HEK293 (cell line): ENCODE data around the gene EVA1B.

Experiments
- GLI4 ChIP-seq: fragments of 450-650 bp; formaldehyde crosslinking; IDR thresholded peaks from 2 replicates; pipeline ENCODE4 v1.5.1; 2016; ENCODE audit warnings: missing biosample characterization, missing genetic modification characterization
- GLIS2 ChIP-seq: fragments of 450-650 bp; formaldehyde crosslinking; IDR thresholded peaks from 2 replicates; pipeline ENCODE4 v1.5.1; 2016; ENCODE audit warnings: missing biosample characterization, missing genetic modification characterization
- HOXA7 ChIP-seq: sonication (generic); formaldehyde crosslinking; IDR thresholded peaks from 2 replicates; pipeline ENCODE4 v1.8.1; 2022; ENCODE audit warnings: missing genetic modification reagents, borderline replicate concordance
- HOXC10 ChIP-seq: sonication (generic); formaldehyde crosslinking; IDR thresholded peaks from 2 replicates; pipeline ENCODE4 v1.8.1; 2023; ENCODE audit warnings: mild to moderate bottlenecking, missing genetic modification reagents
- PRDM1 ChIP-seq: fragments of 450-650 bp; formaldehyde crosslinking; IDR thresholded peaks from 2 replicates; pipeline ENCODE4; 2016; ENCODE audit warnings: missing biosample characterization, missing genetic modification characterization
- SP3 ChIP-seq: fragments of 450-650 bp; formaldehyde crosslinking; IDR thresholded peaks from 2 replicates; pipeline ENCODE4 v1.5.1; 2016; ENCODE audit warnings: missing biosample characterization, missing genetic modification characterization
- ZFP41 ChIP-seq: fragments of 450-650 bp; formaldehyde crosslinking; IDR thresholded peaks from 2 replicates; pipeline ENCODE4 v1.5.1; 2016; ENCODE audit warnings: missing biosample characterization, missing genetic modification characterization, borderline replicate concordance
- ZFP69B ChIP-seq: fragments of 450-650 bp; formaldehyde crosslinking; IDR thresholded peaks from 2 replicates; pipeline ENCODE4 v1.5.1; 2016; ENCODE audit warnings: missing biosample characterization, missing genetic modification characterization
- ZNF133 ChIP-seq: fragments of 450-650 bp; formaldehyde crosslinking; IDR thresholded peaks from 2 replicates; pipeline ENCODE4 v1.5.1; 2016; ENCODE audit warnings: missing biosample characterization, missing genetic modification characterization
- ZNF155 ChIP-seq: fragments of 450-650 bp; formaldehyde crosslinking; IDR thresholded peaks from 2 replicates; pipeline ENCODE4 v1.5.1; 2016; ENCODE audit warnings: missing biosample characterization, missing genetic modification characterization
- ZNF174 ChIP-seq: fragments of 450-650 bp; formaldehyde crosslinking; IDR thresholded peaks from 2 replicates; pipeline ENCODE4 v1.5.0; 2017; ENCODE audit warnings: missing biosample characterization, mild to moderate bottlenecking, missing genetic modification characterization
- ZNF211 ChIP-seq: fragments of 450-650 bp; formaldehyde crosslinking; IDR thresholded peaks from 2 replicates; pipeline ENCODE4 v1.5.1; 2016; ENCODE audit warnings: low read depth, missing biosample characterization, missing genetic modification characterization
- ZNF214 ChIP-seq: fragments of 450-650 bp; formaldehyde crosslinking; IDR thresholded peaks from 2 replicates; pipeline ENCODE4 v1.5.1; 2017; ENCODE audit warnings: missing biosample characterization, mild to moderate bottlenecking, missing genetic modification characterization, borderline replicate concordance
- ZNF394 ChIP-seq: fragments of 450-650 bp; formaldehyde crosslinking; IDR thresholded peaks from 2 replicates; pipeline ENCODE4 v1.5.1; 2016; ENCODE audit warnings: missing biosample characterization, missing genetic modification characterization, mild to moderate bottlenecking, moderate library complexity, borderline replicate concordance
- ZNF404 ChIP-seq: fragments of 450-650 bp; formaldehyde crosslinking; IDR thresholded peaks from 2 replicates; pipeline ENCODE4 v1.5.1; 2017; ENCODE audit warnings: missing biosample characterization, missing genetic modification characterization
- ZNF473 ChIP-seq: fragments of 450-650 bp; formaldehyde crosslinking; IDR thresholded peaks from 2 replicates; pipeline ENCODE4 v1.5.1; 2017; ENCODE audit warnings: missing biosample characterization, missing genetic modification characterization
- ZNF621 ChIP-seq: fragments of 450-650 bp; formaldehyde crosslinking; IDR thresholded peaks from 2 replicates; pipeline ENCODE4 v1.5.1; 2017; ENCODE audit warnings: missing biosample characterization, missing genetic modification characterization
- ZNF626 ChIP-seq: fragments of 450-650 bp; sonication (Bioruptor Pico); formaldehyde crosslinking; IDR thresholded peaks from 2 replicates; pipeline ENCODE4 v1.5.1; 2018; ENCODE audit warnings: missing biosample characterization, missing genetic modification characterization, inconsistent platforms
- ZNF654 ChIP-seq: fragments of 450-650 bp; formaldehyde crosslinking; IDR thresholded peaks from 2 replicates; pipeline ENCODE4 v1.5.1; 2016; ENCODE audit warnings: low read depth, missing biosample characterization, missing genetic modification characterization
- ZNF701 ChIP-seq: fragments of 450-650 bp; formaldehyde crosslinking; IDR thresholded peaks from 2 replicates; pipeline ENCODE4 v1.5.1; 2016; ENCODE audit warnings: missing biosample characterization, missing genetic modification characterization
- ZNF747 ChIP-seq: fragments of 450-650 bp; formaldehyde crosslinking; IDR thresholded peaks from 2 replicates; pipeline ENCODE4 v1.5.1; 2016; ENCODE audit warnings: missing biosample characterization, missing genetic modification characterization
- ZSCAN16 ChIP-seq: fragments of 450-650 bp; formaldehyde crosslinking; IDR thresholded peaks from 2 replicates; pipeline ENCODE4 v1.5.1; 2016; ENCODE audit warnings: missing biosample characterization, missing genetic modification characterization
- ZSCAN30 ChIP-seq: fragments of 450-650 bp; IDR thresholded peaks from 2 replicates; pipeline ENCODE4 v1.5.1; 2018; ENCODE audit warnings: missing biosample characterization, mild to moderate bottlenecking, missing genetic modification characterization, moderate library complexity
- TF ChIP-seq, protein P1 (sequence below): sonication (generic); formaldehyde crosslinking; IDR thresholded peaks from 2 replicates; pipeline ENCODE4 v1.8.1; 2022; ENCODE audit warnings: mild to moderate bottlenecking, moderate library complexity, missing genetic modification reagents
- TF ChIP-seq, protein P2 (sequence below): fragments of 450-650 bp; formaldehyde crosslinking; IDR thresholded peaks from 2 replicates; pipeline ENCODE4 v1.5.1; 2016; ENCODE audit warnings: missing biosample characterization, missing genetic modification characterization
- TF ChIP-seq, protein P3 (sequence below): fragments of 450-650 bp; formaldehyde crosslinking; IDR thresholded peaks from 2 replicates; pipeline ENCODE4 v1.5.1; 2016; ENCODE audit warnings: missing biosample characterization, missing genetic modification characterization
- TF ChIP-seq, protein P4 (sequence below): fragments of 450-650 bp; formaldehyde crosslinking; IDR thresholded peaks from 2 replicates; pipeline ENCODE4 v1.5.1; 2016; ENCODE audit warnings: missing biosample characterization, missing genetic modification characterization
- TF ChIP-seq, protein P5 (sequence below): fragments of 450-650 bp; formaldehyde crosslinking; IDR thresholded peaks from 2 replicates; pipeline ENCODE4 v1.5.1; 2016; ENCODE audit warnings: missing biosample characterization, missing genetic modification characterization
- TF ChIP-seq, protein P6 (sequence below): fragments of 450-650 bp; formaldehyde crosslinking; IDR thresholded peaks from 2 replicates; pipeline ENCODE4 v1.5.1; 2016; ENCODE audit warnings: missing biosample characterization, missing genetic modification characterization, borderline replicate concordance
- TF ChIP-seq, protein P7 (sequence below): fragments of 450-650 bp; IDR thresholded peaks from 2 replicates; pipeline ENCODE4 v1.5.1; 2018; ENCODE audit warnings: missing biosample characterization, missing genetic modification characterization

The EVA1B gene

DNA sequence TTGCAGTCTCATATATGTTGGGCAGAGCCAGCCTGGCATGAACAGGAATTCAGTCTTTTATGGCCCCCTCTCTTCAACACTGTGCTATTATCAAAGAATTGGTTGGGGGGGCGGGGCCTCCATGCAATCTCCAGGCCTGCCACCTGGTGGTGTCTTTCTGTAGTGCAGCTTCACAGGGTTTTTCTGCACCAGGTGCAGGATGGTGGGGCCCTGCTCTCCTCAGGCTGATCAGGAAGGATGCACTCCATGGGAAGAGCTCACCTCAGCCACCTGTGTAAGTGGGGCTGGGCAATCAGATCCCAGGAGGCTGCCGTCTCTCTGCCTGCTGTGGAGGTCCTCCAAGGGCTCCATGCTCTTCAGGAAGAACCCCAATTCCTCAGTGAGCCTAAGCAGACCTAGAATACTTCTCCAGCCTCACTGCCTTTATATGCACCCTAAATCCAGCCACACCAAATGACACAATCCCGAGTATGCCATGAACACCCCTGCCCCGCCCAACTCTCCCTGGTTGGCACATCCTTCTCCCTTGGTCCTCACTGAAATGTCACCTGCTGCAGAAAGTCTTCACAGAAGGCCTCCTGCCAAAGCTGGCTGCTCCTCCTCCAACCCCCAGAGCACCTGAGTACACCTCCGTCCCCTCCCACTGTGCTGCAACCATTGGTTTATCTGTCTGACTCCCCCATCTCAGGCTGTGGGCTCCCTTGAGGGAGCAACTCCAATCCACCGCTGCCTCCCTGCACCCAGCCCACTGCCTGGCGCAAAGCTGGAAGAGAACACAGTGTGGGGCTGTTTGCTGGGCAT is 45.8 kb upstream of the EVA1B start (continued):
- TF ChIP-seq PRDM1 (tag by site-specific recombination) (no peak), ZNF211 (tag by site-specific recombination) (no peak), ZFP69B (peak; percentile 90), ZFP41 (tag by site-specific recombination) (no peak), ZNF473 (tag by site-specific recombination) (no peak), GLI4 (tag by site-specific recombination) (no peak), ZNF155 (no peak), HOXC10 (no peak), SP3 (tag by site-specific recombination) (no peak), ZNF747 (tag by site-specific recombination) (no peak), HOXA7 (CRISPR knock-in tag) (no peak), GLIS2 (no peak), ZNF654 (tag by site-specific recombination) (peak; percentile 41), ZNF701 (tag by site-specific recombination) (no peak), ZNF394 (tag by site-specific recombination) (no peak), ZNF404 (no peak), ZNF133 (tag by site-specific recombination) (no peak), ZNF174 (no peak), ZNF626 (tag by site-specific recombination) (no peak), ZSCAN30 (tag by site-specific recombination) (0 out of 2 replicates have a peak, but pooled peaks have one; percentile 27), ZNF214 (tag by site-specific recombination) (no peak), ZNF621 (no peak), ZSCAN16 (no peak)
- TF ChIP-seq, protein P1, sequence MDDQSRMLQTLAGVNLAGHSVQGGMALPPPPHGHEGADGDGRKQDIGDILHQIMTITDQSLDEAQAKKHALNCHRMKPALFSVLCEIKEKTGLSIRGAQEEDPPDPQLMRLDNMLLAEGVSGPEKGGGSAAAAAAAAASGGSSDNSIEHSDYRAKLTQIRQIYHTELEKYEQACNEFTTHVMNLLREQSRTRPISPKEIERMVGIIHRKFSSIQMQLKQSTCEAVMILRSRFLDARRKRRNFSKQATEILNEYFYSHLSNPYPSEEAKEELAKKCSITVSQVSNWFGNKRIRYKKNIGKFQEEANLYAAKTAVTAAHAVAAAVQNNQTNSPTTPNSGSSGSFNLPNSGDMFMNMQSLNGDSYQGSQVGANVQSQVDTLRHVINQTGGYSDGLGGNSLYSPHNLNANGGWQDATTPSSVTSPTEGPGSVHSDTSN (CRISPR knock-in tag): no peak
- TF ChIP-seq, protein P2, sequence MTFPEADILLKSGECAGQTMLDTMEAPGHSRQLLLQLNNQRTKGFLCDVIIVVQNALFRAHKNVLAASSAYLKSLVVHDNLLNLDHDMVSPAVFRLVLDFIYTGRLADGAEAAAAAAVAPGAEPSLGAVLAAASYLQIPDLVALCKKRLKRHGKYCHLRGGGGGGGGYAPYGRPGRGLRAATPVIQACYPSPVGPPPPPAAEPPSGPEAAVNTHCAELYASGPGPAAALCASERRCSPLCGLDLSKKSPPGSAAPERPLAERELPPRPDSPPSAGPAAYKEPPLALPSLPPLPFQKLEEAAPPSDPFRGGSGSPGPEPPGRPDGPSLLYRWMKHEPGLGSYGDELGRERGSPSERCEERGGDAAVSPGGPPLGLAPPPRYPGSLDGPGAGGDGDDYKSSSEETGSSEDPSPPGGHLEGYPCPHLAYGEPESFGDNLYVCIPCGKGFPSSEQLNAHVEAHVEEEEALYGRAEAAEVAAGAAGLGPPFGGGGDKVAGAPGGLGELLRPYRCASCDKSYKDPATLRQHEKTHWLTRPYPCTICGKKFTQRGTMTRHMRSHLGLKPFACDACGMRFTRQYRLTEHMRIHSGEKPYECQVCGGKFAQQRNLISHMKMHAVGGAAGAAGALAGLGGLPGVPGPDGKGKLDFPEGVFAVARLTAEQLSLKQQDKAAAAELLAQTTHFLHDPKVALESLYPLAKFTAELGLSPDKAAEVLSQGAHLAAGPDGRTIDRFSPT (tag by site-specific recombination): no peak
- TF ChIP-seq, protein P3, sequence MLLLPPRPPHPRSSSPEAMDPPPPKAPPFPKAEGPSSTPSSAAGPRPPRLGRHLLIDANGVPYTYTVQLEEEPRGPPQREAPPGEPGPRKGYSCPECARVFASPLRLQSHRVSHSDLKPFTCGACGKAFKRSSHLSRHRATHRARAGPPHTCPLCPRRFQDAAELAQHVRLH (tag by site-specific recombination): no peak
- TF ChIP-seq, protein P4, sequence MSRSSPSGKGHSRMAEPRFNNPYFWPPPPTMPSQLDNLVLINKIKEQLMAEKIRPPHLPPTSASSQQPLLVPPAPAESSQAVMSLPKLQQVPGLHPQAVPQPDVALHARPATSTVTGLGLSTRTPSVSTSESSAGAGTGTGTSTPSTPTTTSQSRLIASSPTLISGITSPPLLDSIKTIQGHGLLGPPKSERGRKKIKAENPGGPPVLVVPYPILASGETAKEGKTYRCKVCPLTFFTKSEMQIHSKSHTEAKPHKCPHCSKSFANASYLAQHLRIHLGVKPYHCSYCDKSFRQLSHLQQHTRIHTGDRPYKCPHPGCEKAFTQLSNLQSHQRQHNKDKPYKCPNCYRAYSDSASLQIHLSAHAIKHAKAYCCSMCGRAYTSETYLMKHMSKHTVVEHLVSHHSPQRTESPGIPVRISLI: no peak
- TF ChIP-seq, protein P5, sequence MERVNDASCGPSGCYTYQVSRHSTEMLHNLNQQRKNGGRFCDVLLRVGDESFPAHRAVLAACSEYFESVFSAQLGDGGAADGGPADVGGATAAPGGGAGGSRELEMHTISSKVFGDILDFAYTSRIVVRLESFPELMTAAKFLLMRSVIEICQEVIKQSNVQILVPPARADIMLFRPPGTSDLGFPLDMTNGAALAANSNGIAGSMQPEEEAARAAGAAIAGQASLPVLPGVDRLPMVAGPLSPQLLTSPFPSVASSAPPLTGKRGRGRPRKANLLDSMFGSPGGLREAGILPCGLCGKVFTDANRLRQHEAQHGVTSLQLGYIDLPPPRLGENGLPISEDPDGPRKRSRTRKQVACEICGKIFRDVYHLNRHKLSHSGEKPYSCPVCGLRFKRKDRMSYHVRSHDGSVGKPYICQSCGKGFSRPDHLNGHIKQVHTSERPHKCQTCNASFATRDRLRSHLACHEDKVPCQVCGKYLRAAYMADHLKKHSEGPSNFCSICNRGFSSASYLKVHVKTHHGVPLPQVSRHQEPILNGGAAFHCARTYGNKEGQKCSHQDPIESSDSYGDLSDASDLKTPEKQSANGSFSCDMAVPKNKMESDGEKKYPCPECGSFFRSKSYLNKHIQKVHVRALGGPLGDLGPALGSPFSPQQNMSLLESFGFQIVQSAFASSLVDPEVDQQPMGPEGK: peak; percentile 45; the same call in 1 of the 2 replicates
- TF ChIP-seq, protein P6, sequence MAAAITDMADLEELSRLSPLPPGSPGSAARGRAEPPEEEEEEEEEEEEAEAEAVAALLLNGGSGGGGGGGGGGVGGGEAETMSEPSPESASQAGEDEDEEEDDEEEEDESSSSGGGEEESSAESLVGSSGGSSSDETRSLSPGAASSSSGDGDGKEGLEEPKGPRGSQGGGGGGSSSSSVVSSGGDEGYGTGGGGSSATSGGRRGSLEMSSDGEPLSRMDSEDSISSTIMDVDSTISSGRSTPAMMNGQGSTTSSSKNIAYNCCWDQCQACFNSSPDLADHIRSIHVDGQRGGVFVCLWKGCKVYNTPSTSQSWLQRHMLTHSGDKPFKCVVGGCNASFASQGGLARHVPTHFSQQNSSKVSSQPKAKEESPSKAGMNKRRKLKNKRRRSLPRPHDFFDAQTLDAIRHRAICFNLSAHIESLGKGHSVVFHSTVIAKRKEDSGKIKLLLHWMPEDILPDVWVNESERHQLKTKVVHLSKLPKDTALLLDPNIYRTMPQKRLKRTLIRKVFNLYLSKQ (tag by site-specific recombination): no peak
- TF ChIP-seq, protein P7, sequence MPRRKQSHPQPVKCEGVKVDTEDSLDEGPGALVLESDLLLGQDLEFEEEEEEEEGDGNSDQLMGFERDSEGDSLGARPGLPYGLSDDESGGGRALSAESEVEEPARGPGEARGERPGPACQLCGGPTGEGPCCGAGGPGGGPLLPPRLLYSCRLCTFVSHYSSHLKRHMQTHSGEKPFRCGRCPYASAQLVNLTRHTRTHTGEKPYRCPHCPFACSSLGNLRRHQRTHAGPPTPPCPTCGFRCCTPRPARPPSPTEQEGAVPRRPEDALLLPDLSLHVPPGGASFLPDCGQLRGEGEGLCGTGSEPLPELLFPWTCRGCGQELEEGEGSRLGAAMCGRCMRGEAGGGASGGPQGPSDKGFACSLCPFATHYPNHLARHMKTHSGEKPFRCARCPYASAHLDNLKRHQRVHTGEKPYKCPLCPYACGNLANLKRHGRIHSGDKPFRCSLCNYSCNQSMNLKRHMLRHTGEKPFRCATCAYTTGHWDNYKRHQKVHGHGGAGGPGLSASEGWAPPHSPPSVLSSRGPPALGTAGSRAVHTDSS (tag by site-specific recombination): no peak
